Fibroblast of lung (primary cell): ENCODE measurements around the gene BRD1.

Experiments used
- EZH2 ChIP-seq: IDR thresholded peaks from 2 replicates; pipeline ENCODE4 v1.5.1; 2012; ENCODE audit warnings: low read length, control low read depth, mild to moderate bottlenecking; ENCODE audit errors: missing control alignments
- TF ChIP-seq, protein P1 (sequence below), 2 donors: IDR thresholded peaks in 1 of 2; conservative IDR thresholded peaks in 1 of 2; 1 replicate in 1 of 2; 2 replicates in 1 of 2; pipeline ENCODE4 v1.5.1; 2011 to 2012; ENCODE audit warnings: low read length in 2 of 2, control low read depth in 1 of 2, inconsistent platforms in 1 of 2, low read depth in 1 of 2, mild to moderate bottlenecking in 1 of 2

DNA sequence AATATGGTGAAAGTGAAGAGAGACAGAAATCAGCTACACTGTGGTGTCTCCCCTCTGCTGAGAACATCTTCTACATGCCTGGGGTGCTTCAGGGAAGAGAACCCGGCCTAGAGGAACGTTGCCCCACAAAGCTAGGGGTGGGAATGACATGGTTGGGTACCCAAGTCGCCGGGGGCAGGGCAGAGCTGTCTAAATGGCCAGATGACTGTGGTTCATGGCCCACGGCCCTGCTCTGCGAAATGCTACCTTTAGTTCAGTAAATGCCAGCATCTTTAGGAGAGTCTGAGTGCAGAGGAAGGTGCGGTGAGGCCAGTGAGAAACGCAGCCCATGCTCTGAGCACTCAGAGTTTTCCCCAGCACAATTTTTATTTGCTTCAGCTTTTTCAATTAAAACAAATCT, 12.8 kb downstream of the BRD1 start:
- TF ChIP-seq, protein P1, sequence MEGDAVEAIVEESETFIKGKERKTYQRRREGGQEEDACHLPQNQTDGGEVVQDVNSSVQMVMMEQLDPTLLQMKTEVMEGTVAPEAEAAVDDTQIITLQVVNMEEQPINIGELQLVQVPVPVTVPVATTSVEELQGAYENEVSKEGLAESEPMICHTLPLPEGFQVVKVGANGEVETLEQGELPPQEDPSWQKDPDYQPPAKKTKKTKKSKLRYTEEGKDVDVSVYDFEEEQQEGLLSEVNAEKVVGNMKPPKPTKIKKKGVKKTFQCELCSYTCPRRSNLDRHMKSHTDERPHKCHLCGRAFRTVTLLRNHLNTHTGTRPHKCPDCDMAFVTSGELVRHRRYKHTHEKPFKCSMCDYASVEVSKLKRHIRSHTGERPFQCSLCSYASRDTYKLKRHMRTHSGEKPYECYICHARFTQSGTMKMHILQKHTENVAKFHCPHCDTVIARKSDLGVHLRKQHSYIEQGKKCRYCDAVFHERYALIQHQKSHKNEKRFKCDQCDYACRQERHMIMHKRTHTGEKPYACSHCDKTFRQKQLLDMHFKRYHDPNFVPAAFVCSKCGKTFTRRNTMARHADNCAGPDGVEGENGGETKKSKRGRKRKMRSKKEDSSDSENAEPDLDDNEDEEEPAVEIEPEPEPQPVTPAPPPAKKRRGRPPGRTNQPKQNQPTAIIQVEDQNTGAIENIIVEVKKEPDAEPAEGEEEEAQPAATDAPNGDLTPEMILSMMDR (conservative IDR thresholded peaks at IDR 0.05 in 1 of 2, IDR thresholded peaks at IDR 0.05 in 1 of 2; ENCODE audit: low read depth in 1 of 2, low read length in 2 of 2) = no peak
- TF ChIP-seq EZH2 = no peak
